C4-2B (cell line): ENCODE data around the gene ZBTB18.

Experiments used
- ZFX ChIP-seq: fragments of 450-650 bp; IDR thresholded peaks from 2 replicates; pipeline ENCODE4 v1.6.1; 2017
- TF ChIP-seq, protein P1 (sequence below): fragments of 450-650 bp; conservative IDR thresholded peaks from 2 replicates; pipeline ENCODE4 v1.5.1; 2017; ENCODE audit warnings: mild to moderate bottlenecking

- TF ChIP-seq, protein P1, sequence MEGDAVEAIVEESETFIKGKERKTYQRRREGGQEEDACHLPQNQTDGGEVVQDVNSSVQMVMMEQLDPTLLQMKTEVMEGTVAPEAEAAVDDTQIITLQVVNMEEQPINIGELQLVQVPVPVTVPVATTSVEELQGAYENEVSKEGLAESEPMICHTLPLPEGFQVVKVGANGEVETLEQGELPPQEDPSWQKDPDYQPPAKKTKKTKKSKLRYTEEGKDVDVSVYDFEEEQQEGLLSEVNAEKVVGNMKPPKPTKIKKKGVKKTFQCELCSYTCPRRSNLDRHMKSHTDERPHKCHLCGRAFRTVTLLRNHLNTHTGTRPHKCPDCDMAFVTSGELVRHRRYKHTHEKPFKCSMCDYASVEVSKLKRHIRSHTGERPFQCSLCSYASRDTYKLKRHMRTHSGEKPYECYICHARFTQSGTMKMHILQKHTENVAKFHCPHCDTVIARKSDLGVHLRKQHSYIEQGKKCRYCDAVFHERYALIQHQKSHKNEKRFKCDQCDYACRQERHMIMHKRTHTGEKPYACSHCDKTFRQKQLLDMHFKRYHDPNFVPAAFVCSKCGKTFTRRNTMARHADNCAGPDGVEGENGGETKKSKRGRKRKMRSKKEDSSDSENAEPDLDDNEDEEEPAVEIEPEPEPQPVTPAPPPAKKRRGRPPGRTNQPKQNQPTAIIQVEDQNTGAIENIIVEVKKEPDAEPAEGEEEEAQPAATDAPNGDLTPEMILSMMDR, result no peak
- TF ChIP-seq ZFX, result no peak
Measured at GRCh38 chr1:244050835-244051444, at the start of gene ZBTB18.
